HG03460 (cell line): Measurements from ENCODE around the gene FHOD3.

Experiments used
- ATAC-seq: cut with Tn5 transposase; IDR thresholded peaks from one replicate; pipeline ENCODE4 v1.9.1; 2021; ENCODE audit not compliant: unreplicated experiment

Gene FHOD3

GRCh38 chr18:36297417-36298125 is at the start of gene FHOD3:
Gene FHOD3 (plus strand): TSS chr18:36297713. CDS start chr18:36297836, 123 bp downstream.
- ATAC-seq: peak; percentile 55

DNA sequence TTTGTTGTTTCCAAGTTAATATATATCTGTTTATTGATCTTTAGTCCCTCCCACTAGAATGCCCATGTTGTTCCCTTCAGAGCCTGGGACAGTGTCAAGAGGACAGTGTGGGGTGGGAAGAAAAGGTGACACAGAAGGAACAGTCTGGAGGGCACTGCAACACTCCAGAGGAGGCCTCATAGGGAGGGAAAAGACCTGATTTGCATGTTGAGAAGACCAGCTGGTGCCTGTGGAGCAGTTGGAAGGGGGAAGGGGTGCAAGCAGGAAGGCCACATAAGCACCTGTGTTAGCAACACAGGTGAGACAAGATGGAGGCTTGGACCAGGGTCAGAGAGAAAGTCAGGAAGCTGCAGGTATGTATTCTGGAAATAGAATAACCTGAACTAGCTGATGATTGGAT is 48.1 kb upstream of the FHOD3 start:
- ATAC-seq: no peak

DNA sequence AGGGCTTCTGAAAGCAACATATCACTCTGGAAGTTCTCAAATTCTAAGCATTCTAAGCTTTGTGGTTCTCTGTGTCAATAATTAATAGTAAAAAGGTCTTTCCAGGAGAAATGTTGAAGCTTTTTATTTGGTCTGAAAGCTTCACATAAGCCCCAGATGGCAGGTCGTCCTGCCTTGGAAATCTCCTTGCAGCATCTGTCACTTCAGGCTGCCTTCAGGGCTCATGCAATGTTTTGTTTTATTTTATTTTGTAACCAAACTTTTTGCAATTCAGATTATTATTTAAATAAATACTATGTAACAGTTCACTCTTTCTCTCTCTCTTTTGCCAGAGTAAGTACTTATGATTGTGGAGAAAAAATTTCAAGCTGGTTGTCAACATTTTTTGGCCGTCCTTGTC is 46.7 kb upstream of the FHOD3 start:
- ATAC-seq: no peak

DNA sequence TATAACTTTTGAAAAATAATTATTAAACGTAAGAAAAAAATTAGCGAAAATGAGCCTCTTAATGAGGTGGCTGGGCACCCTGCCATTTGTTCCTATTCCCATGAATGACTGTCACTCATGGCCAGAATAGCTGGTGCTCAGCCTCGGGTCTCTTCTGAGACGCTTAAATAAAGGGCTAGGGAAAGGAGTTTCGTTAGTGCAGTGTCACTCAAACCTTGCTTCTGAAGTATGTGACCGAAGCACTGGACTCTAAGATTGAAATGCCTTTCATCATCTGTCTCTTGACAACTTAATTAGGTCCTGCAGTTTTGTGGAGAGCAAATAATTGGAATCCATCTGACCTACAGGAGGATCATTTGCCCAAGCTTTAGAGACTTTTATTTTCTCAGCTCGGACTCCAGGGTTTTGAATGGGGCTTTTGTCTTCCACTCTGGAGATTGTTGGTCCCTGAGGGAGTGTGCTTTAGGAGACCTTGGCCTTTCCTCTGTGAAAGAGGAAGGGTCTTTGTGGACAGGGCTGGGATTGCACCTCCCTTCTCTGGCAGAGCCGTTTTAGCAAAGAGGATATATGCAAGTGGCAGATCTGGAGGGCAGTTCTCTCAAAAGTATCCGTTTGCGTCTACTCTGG is 42.3 kb upstream of the FHOD3 start:
- ATAC-seq: no peak

DNA sequence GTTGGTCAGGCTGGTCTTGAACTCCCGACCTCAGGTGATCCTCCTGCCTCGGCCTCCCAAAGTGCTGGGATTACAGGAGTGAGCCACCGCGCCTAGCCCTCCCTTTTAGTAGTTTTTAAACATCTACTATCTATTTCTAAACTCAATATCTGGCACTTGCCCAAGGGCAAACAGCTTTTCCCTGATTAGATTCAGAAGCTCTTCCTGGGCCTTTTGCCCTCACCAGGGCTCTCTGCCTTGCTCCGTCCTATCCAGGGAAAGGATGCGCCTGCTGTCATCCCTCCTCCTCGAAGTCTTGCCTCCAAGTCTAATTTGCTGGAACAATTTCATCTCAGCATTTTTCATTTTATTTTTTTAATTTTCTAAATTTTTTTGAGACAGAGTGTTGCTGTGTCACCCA is 41.4 kb upstream of the FHOD3 start:
- ATAC-seq: no peak

- no peak for ATAC-seq
Observed at GRCh38 chr18:36262971-36263370, 34.5 kb upstream of the FHOD3 start.

DNA sequence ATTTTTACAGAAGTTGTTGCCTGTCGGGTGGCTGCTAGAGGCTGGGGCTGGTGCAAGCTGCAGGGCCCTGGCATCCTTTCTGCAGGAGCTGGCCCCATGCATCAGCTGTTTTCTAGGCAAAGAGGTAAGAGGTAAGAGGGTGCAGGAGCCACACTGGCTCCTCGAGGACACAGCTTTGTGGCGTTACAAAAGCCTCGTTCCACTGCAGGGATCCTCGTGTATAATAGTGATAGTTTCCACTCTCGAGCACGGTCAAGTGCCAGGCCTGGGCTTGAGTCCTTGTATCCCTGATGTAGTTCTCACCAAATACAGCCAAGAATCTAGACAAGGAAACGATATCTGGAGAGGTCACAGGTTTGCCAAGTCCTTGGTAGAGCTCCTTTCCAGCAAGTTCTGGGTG is 33.2 kb upstream of the FHOD3 start:
- ATAC-seq: no peak

DNA sequence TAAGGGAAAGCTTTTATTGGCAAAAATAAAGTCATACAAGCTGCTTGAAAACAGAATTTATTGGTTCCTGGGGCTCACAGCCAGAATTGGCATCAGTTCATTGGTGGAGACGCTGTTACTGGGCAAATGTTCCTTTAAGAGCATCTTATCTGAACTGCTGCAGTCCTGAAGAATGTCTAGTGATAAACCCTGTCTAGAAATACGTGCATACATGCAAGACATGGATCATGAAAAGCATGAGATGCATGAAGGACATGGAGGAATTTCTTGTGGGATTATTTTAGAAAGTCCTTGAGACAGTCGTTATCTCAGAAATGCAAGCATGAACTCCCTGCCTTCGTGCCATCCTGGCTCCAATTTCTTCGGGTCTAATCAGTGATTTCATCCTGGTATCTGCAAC is 32.5 kb upstream of the FHOD3 start:
- ATAC-seq: no peak

GRCh38 chr18:36269157-36269556 is 28.4 kb upstream of the FHOD3 start:
- no peak for ATAC-seq

DNA sequence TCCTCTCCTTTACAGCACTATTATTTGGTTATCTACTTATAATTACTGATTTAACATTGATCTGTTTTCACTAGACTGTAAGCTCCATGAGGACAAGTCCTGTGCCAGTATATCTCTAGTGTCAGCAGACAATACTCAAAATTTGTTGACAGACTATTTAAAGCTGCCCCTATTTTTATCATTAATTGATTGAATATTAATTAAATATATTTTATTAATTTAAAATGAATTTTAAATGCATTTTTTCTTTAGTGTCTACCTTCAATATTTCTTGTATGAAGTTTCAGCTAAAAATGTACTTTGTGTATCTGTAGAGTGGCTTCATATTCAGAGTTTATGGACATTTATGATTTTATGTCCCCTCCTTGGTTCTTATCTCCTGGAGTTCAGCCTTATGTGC is 26.4 kb upstream of the FHOD3 start:
- ATAC-seq: no peak

DNA sequence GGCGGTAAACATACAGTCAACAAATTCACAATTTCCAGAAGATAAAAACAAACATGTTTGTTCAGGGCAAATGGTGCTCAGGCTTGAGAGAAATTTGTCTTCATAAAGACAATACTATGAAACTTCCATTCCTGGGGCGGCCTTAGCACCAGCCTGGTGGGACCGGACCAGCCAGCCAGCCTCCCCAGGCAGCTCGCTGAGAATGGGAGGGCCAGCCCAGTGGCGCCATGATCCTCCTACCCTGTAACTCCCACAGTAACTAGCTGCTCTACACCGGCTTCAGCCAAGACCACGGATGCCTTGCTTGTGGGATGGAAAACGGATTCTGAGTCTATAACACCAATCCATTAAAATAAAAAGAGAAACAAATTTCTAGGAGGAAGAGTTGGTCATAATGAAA is 24.2 kb upstream of the FHOD3 start:
- no peak for ATAC-seq

DNA sequence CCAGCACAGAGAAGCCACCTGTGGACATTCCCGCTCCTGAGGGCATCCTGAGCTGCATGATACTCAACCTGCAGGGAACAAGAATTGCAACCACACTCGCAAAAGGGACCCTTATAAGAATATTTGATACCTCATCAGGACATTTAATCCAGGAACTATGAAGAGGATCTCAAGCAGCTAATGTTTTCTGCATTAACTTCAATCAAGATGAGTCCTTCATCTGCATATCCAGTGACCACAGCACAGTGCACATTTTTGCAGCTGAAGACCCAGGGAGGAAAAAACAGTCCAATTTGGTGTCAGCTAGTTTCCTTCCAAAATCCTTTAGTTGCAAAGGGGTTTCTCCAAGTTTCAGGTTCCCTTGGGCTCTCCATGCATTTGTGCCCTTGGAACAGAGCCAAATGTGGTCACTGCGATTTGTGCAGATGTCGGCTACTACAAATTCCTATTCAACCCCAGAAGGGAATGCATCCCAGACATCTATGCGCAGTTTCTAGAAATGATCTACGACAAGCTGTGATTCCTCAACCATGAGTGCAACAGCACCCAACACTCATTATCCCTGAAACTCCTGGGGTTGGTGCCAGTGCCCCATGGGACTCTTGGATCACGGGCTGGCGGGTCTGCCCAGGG is 23.3 kb upstream of the FHOD3 start:
- ATAC-seq: no peak

DNA sequence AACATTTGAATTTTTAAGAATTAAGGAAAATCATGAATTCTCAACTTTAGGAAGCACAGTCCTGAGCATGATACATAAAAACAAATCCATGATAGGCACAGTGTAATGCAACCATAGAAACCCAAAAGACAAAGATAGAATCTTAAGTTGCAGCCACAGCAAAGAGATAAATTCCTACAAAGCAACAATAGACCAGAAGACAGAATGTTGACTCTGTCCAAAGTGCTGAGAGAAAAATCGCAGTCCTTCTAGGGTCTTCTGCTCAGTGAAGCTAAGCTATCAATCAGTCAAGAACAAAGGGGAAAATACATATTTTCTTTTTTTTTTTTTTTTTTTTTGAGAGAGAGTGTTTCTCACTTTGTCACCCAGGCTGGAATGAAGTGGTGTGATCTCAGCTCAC is 22.0 kb upstream of the FHOD3 start:
- ATAC-seq: no peak

GRCh38 chr18:36279001-36279400 is 18.5 kb upstream of the FHOD3 start:
- ATAC-seq: no peak

GRCh38 chr18:36281936-36282335 is 15.6 kb upstream of the FHOD3 start:
- ATAC-seq: no peak

DNA sequence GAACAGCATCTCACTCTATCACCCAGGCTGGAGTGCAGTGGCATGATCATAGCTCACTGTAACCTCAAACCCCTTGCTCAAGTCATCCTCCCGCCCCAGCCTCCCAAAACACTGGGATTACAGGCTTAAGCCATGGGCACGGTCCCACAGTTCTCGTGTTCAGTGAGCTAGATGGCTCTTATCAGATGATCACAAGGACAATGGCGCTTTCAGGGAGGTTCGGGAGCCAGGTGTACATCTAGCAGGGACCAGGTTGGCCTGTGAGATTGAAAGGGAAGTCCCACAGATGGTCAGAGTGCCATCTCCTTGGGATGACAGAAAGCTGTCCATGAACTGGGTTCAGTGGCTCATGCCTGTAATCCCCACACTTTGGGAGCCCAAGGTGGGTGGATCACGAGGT is 14.1 kb upstream of the FHOD3 start:
- ATAC-seq: no peak

DNA sequence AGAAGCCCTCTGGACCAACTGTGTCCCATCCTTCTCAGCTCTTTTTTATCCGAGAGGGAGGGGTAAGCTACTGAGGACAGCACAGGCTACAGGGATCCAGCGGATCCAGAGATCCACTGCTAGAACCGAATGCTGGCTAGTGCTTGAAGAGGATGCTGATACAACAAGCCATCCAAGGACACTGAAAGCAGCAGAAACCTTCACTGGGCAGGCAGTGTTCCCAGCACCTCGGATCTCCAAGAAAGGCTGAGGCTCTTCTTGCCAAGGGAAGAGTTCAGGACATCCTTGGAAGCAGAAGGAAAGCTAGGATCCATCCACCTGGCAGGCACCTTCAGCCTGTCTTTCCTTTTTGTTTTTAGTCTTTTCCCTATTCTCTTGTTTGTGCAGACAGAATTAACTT is 13.2 kb upstream of the FHOD3 start:
- no peak for ATAC-seq

- no peak for ATAC-seq
Observed at GRCh38 chr18:36284671-36285295, 12.7 kb upstream of the FHOD3 start.

DNA sequence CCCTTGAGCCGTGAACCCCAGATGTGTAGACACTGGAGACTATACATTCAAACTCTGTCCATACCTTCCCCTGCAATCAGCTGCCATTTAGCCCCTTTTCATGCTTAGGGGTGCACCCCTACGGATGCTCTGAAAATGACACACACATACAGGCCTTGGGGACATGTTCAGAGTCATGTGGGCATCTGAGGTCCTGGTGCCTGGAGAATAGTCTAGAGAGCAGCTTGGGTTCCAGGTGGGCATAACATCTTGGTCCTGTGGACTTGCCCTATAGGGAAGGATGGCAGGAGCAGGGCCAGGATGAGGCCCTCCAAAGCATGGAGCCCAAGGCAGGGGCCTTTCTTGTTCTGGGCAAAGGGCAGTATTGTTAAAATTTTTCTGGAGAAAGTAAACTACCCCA is 9.9 kb upstream of the FHOD3 start:
- ATAC-seq: no peak

- no peak for ATAC-seq
Observed at GRCh38 chr18:36288689-36289088, 8.8 kb upstream of the FHOD3 start.

GRCh38 chr18:36294031-36294430 is 3.5 kb upstream of the FHOD3 start:
- no peak for ATAC-seq

GRCh38 chr18:36295214-36295613 is 2.3 kb upstream of the FHOD3 start:
- no peak for ATAC-seq
